Measurements from ENCODE around the gene FYB2. TPM values are rescaled to one million over a fixed set of nuclear protein-coding genes. Genes with fewer than 3 reads are reported as not detected.

FYB2 gene
- polyA plus RNA-seq, 1 donor from 2014 or later, result 0.69 TPM

DNA sequence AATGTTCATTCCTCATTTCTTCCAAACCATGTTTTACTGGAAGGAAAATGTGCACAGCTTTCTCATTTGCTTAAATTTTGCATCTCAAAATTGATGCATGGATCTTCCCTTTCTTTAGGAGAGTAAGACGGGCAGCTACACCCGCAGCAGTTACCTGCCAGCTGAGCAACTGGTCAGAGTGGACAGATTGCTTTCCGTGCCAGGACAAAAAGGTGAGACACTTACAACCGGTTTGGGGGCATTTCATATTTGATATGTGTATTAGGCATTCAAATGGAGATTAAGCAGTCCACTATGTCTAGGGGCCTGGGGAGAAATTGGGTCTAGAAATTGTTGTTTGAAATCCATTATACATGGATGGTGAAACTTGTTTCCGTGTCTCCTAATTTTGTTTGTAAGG is 48.3 kb upstream of the FYB2 start:
- H4K20me1 ChIP-seq (ENCODE audit: insufficient read depth), result no peaks in the 10 kb centered on the region
- no peak overlapping the region for H3K4me3 ChIP-seq (ENCODE audit: low read length)
- no peaks in the 10 kb centered on the region for H3F3A ChIP-seq (ENCODE audit: insufficient read depth, low read length, poor library complexity, severe bottlenecking)
- no peaks in the 10 kb centered on the region for H3K9me2 ChIP-seq (ENCODE audit: insufficient read depth, low read length)
- no peak overlapping the region for H3K27ac ChIP-seq (ENCODE audit: low read length)
- no peaks in the 10 kb centered on the region for H3K36me3 ChIP-seq (ENCODE audit: insufficient read depth, low read length)
- TF ChIP-seq, protein P1, sequence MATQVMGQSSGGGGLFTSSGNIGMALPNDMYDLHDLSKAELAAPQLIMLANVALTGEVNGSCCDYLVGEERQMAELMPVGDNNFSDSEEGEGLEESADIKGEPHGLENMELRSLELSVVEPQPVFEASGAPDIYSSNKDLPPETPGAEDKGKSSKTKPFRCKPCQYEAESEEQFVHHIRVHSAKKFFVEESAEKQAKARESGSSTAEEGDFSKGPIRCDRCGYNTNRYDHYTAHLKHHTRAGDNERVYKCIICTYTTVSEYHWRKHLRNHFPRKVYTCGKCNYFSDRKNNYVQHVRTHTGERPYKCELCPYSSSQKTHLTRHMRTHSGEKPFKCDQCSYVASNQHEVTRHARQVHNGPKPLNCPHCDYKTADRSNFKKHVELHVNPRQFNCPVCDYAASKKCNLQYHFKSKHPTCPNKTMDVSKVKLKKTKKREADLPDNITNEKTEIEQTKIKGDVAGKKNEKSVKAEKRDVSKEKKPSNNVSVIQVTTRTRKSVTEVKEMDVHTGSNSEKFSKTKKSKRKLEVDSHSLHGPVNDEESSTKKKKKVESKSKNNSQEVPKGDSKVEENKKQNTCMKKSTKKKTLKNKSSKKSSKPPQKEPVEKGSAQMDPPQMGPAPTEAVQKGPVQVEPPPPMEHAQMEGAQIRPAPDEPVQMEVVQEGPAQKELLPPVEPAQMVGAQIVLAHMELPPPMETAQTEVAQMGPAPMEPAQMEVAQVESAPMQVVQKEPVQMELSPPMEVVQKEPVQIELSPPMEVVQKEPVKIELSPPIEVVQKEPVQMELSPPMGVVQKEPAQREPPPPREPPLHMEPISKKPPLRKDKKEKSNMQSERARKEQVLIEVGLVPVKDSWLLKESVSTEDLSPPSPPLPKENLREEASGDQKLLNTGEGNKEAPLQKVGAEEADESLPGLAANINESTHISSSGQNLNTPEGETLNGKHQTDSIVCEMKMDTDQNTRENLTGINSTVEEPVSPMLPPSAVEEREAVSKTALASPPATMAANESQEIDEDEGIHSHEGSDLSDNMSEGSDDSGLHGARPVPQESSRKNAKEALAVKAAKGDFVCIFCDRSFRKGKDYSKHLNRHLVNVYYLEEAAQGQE (IDR thresholded peaks at IDR 0.05; ENCODE audit: borderline replicate concordance), result no peak
- TF ChIP-seq EZH2 (IDR thresholded peaks at IDR 0.05; ENCODE audit: borderline replicate concordance, insufficient read depth, low read length, poor library complexity, severe bottlenecking), result no peak
- TF ChIP-seq MXI1 (conservative IDR thresholded peaks at IDR 0.05; ENCODE audit: poor library complexity, severe bottlenecking), result no peak
- TF ChIP-seq SMC3 (conservative IDR thresholded peaks at IDR 0.05; ENCODE audit: poor library complexity), result no peak
- TF ChIP-seq TAF1 (IDR thresholded peaks at IDR 0.05; ENCODE audit: low read depth), result no peak
- no peak for TF ChIP-seq RAD21 (conservative IDR thresholded peaks at IDR 0.05)
- no peak for TF ChIP-seq POLR2AphosphoS5 (IDR thresholded peaks at IDR 0.05)
- TF ChIP-seq EP300 (conservative IDR thresholded peaks at IDR 0.05; ENCODE audit: poor library complexity, severe bottlenecking), result no peak
- TF ChIP-seq, protein P2, sequence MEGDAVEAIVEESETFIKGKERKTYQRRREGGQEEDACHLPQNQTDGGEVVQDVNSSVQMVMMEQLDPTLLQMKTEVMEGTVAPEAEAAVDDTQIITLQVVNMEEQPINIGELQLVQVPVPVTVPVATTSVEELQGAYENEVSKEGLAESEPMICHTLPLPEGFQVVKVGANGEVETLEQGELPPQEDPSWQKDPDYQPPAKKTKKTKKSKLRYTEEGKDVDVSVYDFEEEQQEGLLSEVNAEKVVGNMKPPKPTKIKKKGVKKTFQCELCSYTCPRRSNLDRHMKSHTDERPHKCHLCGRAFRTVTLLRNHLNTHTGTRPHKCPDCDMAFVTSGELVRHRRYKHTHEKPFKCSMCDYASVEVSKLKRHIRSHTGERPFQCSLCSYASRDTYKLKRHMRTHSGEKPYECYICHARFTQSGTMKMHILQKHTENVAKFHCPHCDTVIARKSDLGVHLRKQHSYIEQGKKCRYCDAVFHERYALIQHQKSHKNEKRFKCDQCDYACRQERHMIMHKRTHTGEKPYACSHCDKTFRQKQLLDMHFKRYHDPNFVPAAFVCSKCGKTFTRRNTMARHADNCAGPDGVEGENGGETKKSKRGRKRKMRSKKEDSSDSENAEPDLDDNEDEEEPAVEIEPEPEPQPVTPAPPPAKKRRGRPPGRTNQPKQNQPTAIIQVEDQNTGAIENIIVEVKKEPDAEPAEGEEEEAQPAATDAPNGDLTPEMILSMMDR (IDR thresholded peaks at IDR 0.05; ENCODE audit: poor library complexity, severe bottlenecking), result no peak
- H3K9ac ChIP-seq (ENCODE audit: low read length), result no peak overlapping the region
- H3K79me2 ChIP-seq (replicated peaks; ENCODE audit: insufficient read depth, low read length), result no peaks in the 10 kb centered on the region
- no peak overlapping the region for H2AFZ ChIP-seq (ENCODE audit: low read depth, low read length)
- H3K9me3 ChIP-seq (ENCODE audit: low read length), result no peaks in the 10 kb centered on the region
- H3K27me3 ChIP-seq (ENCODE audit: insufficient read depth, low read depth, low read length), result no peaks in the 10 kb centered on the region
- H3K4me2 ChIP-seq (ENCODE audit: low read length), result no peak overlapping the region

DNA sequence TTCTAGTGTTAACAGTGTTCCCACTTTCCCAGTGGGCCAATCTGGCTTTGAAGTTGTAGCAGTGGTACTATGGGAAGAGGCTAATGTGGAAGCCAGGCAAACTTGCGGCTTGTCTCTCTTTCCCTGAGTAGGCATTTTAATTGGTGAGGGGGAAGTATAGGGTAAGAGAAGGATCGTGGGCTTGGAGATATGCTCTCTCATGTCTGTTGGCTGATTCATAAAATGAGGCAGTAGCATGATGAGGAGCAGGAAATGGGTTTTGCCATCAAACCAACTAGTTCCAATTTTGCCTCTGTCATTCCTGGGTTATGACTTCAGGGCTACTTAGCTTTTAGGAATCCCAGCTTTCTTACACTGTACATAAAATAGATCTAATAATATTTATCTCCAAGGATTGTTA is 47.5 kb upstream of the FYB2 start:
- H3K4me3 ChIP-seq (ENCODE audit: low read length), result no peak overlapping the region
- H3K9me3 ChIP-seq (ENCODE audit: low read length), result no peaks in the 10 kb centered on the region
- no peak overlapping the region for H3K9ac ChIP-seq (ENCODE audit: low read length)
- H3K4me2 ChIP-seq (ENCODE audit: low read length), result no peak overlapping the region
- H3K9me2 ChIP-seq (ENCODE audit: insufficient read depth, low read length), result no peaks in the 10 kb centered on the region
- H3F3A ChIP-seq (ENCODE audit: insufficient read depth, low read length, poor library complexity, severe bottlenecking), result no peaks in the 10 kb centered on the region
- H3K27ac ChIP-seq (ENCODE audit: low read length), result no peak overlapping the region
- no peaks in the 10 kb centered on the region for H4K20me1 ChIP-seq (ENCODE audit: insufficient read depth)
- H3K79me2 ChIP-seq (replicated peaks; ENCODE audit: insufficient read depth, low read length), result no peaks in the 10 kb centered on the region
- H3K27me3 ChIP-seq (ENCODE audit: insufficient read depth, low read depth, low read length), result no peaks in the 10 kb centered on the region
- no peaks in the 10 kb centered on the region for H3K36me3 ChIP-seq (ENCODE audit: insufficient read depth, low read length)
- TF ChIP-seq POLR2AphosphoS5 (IDR thresholded peaks at IDR 0.05) (no peak), EP300 (conservative IDR thresholded peaks at IDR 0.05; ENCODE audit: poor library complexity, severe bottlenecking) (no peak), EZH2 (IDR thresholded peaks at IDR 0.05; ENCODE audit: borderline replicate concordance, insufficient read depth, low read length, poor library complexity, severe bottlenecking) (no peak), MXI1 (conservative IDR thresholded peaks at IDR 0.05; ENCODE audit: poor library complexity, severe bottlenecking) (no peak), RAD21 (conservative IDR thresholded peaks at IDR 0.05) (no peak), SMC3 (conservative IDR thresholded peaks at IDR 0.05; ENCODE audit: poor library complexity) (no peak), TAF1 (IDR thresholded peaks at IDR 0.05; ENCODE audit: low read depth) (no peak)
- TF ChIP-seq, protein P2 (IDR thresholded peaks at IDR 0.05; ENCODE audit: poor library complexity, severe bottlenecking), result no peak
- TF ChIP-seq, protein P1 (IDR thresholded peaks at IDR 0.05; ENCODE audit: borderline replicate concordance), result no peak
- no peak overlapping the region for H2AFZ ChIP-seq (ENCODE audit: low read depth, low read length)

Measured in neural cell (in vitro differentiated cells).